ENCODE results near the gene METTL25B. TPM values are rescaled to one million over a fixed set of nuclear protein-coding genes. Genes with fewer than 3 reads are reported as not detected.
A peak's percentile ranks its signal among the peaks of the same experiment; 100 is the strongest.

Gene METTL25B
- total and polyA plus RNA-seq, 2 of the 13 experiments (the other 11 are each of a cell fraction or from before 2014, with no cell fraction given), result 11.9 to 24.0 TPM

GRCh38 chr1:156766298-156767100 lies 38.2 kb downstream of the METTL25B start (continued):
- TF ChIP-seq ZNF407 (CRISPR knock-in tag; IDR thresholded peaks at IDR 0.05; ENCODE audit: not compliant biosample characterization), result peak; percentile 12
- TF ChIP-seq, protein P1, sequence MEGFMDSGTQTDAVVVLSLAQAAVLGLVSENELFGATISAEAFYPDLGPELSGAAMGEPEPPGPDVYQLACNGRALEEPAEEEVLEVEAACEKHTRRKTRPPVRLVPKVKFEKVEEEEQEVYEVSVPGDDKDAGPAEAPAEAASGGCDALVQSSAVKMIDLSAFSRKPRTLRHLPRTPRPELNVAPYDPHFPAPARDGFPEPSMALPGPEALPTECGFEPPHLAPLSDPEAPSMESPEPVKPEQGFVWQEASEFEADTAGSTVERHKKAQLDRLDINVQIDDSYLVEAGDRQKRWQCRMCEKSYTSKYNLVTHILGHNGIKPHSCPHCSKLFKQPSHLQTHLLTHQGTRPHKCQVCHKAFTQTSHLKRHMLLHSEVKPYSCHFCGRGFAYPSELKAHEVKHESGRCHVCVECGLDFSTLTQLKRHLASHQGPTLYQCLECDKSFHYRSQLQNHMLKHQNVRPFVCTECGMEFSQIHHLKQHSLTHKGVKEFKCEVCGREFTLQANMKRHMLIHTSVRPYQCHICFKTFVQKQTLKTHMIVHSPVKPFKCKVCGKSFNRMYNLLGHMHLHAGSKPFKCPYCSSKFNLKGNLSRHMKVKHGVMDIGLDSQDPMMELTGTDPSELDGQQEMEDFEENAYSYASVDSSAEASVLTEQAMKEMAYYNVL (CRISPR knock-in tag; IDR thresholded peaks at IDR 0.05; ENCODE audit: borderline replicate concordance), result 0 out of 2 replicates have a peak, but pooled peaks have one; percentile 39
- TF ChIP-seq, protein P2, sequence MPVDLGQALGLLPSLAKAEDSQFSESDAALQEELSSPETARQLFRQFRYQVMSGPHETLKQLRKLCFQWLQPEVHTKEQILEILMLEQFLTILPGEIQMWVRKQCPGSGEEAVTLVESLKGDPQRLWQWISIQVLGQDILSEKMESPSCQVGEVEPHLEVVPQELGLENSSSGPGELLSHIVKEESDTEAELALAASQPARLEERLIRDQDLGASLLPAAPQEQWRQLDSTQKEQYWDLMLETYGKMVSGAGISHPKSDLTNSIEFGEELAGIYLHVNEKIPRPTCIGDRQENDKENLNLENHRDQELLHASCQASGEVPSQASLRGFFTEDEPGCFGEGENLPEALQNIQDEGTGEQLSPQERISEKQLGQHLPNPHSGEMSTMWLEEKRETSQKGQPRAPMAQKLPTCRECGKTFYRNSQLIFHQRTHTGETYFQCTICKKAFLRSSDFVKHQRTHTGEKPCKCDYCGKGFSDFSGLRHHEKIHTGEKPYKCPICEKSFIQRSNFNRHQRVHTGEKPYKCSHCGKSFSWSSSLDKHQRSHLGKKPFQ (CRISPR knock-in tag; IDR thresholded peaks at IDR 0.05; ENCODE audit: insufficient replicate concordance), result peak; percentile 7
- TF ChIP-seq SMYD3 (CRISPR knock-in tag; IDR thresholded peaks at IDR 0.05), result no peak

Data from HepG2 (cell line).